K562 (cell line): ENCODE data around the gene PPP2R5A. TPM values are rescaled to one million over a fixed set of nuclear protein-coding genes. Genes with fewer than 3 reads are reported as not detected.

ENCODE experiments used
- CBFA2T2 ChIP-seq: fragments of 450-650 bp; conservative IDR thresholded peaks from 2 replicates; pipeline ENCODE4 v1.6.1; 2017; ENCODE audit warnings: mild to moderate bottlenecking
- ELK3 ChIP-seq: fragments of 450-650 bp; formaldehyde crosslinking; IDR thresholded peaks from 2 replicates; pipeline ENCODE4 v1.4.0; 2020; ENCODE audit warnings: mild to moderate bottlenecking
- ESRRA ChIP-seq: fragments of 450-650 bp; IDR thresholded peaks from 2 replicates; pipeline ENCODE4 v1.6.1; 2014; ENCODE audit warnings: low read depth, mild to moderate bottlenecking, moderate library complexity, borderline replicate concordance
- IRF2 ChIP-seq: sonication (generic); formaldehyde crosslinking; IDR thresholded peaks from 2 replicates; pipeline ENCODE4 v1.8.1; 2022; ENCODE audit warnings: mild to moderate bottlenecking, missing genetic modification reagents
- MAX ChIP-seq: sonication (generic); formaldehyde crosslinking; IDR thresholded peaks from 2 replicates; pipeline ENCODE4 v1.9.0; 2022; ENCODE audit warnings: mild to moderate bottlenecking, missing genetic modification reagents
- NCOA6 ChIP-seq: fragments of 450-650 bp; IDR thresholded peaks from 2 replicates; pipeline ENCODE4 v1.6.1; 2017; ENCODE audit warnings: mild to moderate bottlenecking
- NUFIP1 ChIP-seq: fragments of 450-650 bp; IDR thresholded peaks from 2 replicates; pipeline ENCODE4 v1.6.1; 2018; ENCODE audit not compliant: partially characterized antibody
- PML ChIP-seq: IDR thresholded peaks from 2 replicates; pipeline ENCODE4 v1.6.1; 2012; ENCODE audit warnings: low read length, inconsistent platforms
- RFX5 ChIP-seq: IDR thresholded peaks from 2 replicates; pipeline ENCODE4 v1.6.1; 2011; ENCODE audit warnings: low read depth, mild to moderate bottlenecking, improper control_type of control experiment, low read length
- SIN3B ChIP-seq: fragments of 450-650 bp; IDR thresholded peaks from 2 replicates; pipeline ENCODE4 v1.6.1; 2017; ENCODE audit warnings: low read depth, mild to moderate bottlenecking, moderate library complexity
- SLC30A9 ChIP-seq: fragments of 250-450 bp; sonication (Bioruptor Pico); IDR thresholded peaks from 2 replicates; pipeline ENCODE4 v1.8.0; 2022; ENCODE audit warnings: mild to moderate bottlenecking, moderate library complexity
- SRSF9 ChIP-seq: fragments of 200-400 bp; formaldehyde crosslinking; IDR thresholded peaks from 2 replicates; pipeline ENCODE4 v1.6.1; 2017; ENCODE audit warnings: low read depth, low read length, borderline replicate concordance
- SUPT5H ChIP-seq: fragments of 450-650 bp; IDR thresholded peaks from 2 replicates; pipeline ENCODE4 v1.6.1; 2016
- ZBTB49 ChIP-seq: sonication (generic); formaldehyde crosslinking; IDR thresholded peaks from 2 replicates; pipeline ENCODE4 v1.8.0; 2022; ENCODE audit warnings: missing genetic modification reagents, mild to moderate bottlenecking, borderline replicate concordance
- ZBTB8A ChIP-seq: fragments of 450-650 bp; IDR thresholded peaks from 2 replicates; pipeline ENCODE4 v1.6.1; 2018; ENCODE audit warnings: mild to moderate bottlenecking, moderate library complexity; ENCODE audit not compliant: partially characterized antibody
- ZFPM2 ChIP-seq: fragments of 250-450 bp; sonication (Bioruptor Pico); IDR thresholded peaks from 2 replicates; pipeline ENCODE4 v1.5.1; 2022; ENCODE audit warnings: mild to moderate bottlenecking
- ZNF134 ChIP-seq: fragments of 250-450 bp; sonication (Bioruptor Pico); conservative IDR thresholded peaks from 2 replicates; pipeline ENCODE4 v1.4.0; 2020
- ZNF146 ChIP-seq: IDR thresholded peaks from one replicate; pipeline ENCODE4 v1.6.1; 2018; ENCODE audit warnings: missing compliant biosample characterization; ENCODE audit not compliant: unreplicated experiment
- ZNF197 ChIP-seq: fragments of 200-800 bp; sonication (Bioruptor generic); IDR thresholded peaks from 2 replicates; pipeline ENCODE4 v1.6.1; 2016; ENCODE audit warnings: low read depth, missing genetic modification characterization, missing compliant biosample characterization
- polyA plus RNA-seq, 8 experiments: library from polyadenylated mRNA; depleted of rRNA in 4 of 8; stranded (reverse) in 5 of 8; unstranded in 3 of 8; fragments of >200 nt; fragmentation: Nextera tagmentation in 2 of 8; fragmentation: Illumina TruSeq in 1 of 8; extraction: Ambion mirVana in 2 of 8; extraction: Trizol in 1 of 8; gene quantifications; 2 replicates each; pipeline versions ENCODE4 v1.2.1 to v1.2.3, GENCODE V29; 2011 to 2014; ENCODE audit warnings: inconsistent platforms in 1 of 8, missing spikeins in 1 of 8
- total RNA-seq, 7 experiments: library from RNA; depleted of rRNA in 6 of 7; stranded (reverse); fragments of >200 nt in 6 of 7; fragmentation: Illumina TruSeq in 2 of 7; extraction: Trizol in 2 of 7; gene quantifications; 2 replicates each; pipeline versions ENCODE4 v1.2.1 to v1.2.3, GENCODE V29; 2011 to 2021; ENCODE audit warnings: low replicate concordance in 1 of 7
- TF ChIP-seq, protein P1 (sequence below): sonication (generic); formaldehyde crosslinking; IDR thresholded peaks from 2 replicates; pipeline ENCODE4 v1.8.0; 2022; ENCODE audit warnings: mild to moderate bottlenecking, missing genetic modification reagents
- TF ChIP-seq, protein P2 (sequence below): fragments of 450-650 bp; formaldehyde crosslinking; IDR thresholded peaks from 2 replicates; pipeline ENCODE4 v1.4.0; 2022; ENCODE audit warnings: missing genetic modification characterization

Gene PPP2R5A
- total and polyA plus RNA-seq, 9 of the 15 experiments (the other 6 are each of a cell fraction or from before 2014, with no cell fraction given), result 26.9 to 106 (median 64.3) TPM

- TF ChIP-seq ZBTB8A, result no peak
- TF ChIP-seq NCOA6, result no peak
- peak; percentile 38 for TF ChIP-seq CBFA2T2
- TF ChIP-seq SUPT5H, result peak; percentile 89
- TF ChIP-seq, protein P1, sequence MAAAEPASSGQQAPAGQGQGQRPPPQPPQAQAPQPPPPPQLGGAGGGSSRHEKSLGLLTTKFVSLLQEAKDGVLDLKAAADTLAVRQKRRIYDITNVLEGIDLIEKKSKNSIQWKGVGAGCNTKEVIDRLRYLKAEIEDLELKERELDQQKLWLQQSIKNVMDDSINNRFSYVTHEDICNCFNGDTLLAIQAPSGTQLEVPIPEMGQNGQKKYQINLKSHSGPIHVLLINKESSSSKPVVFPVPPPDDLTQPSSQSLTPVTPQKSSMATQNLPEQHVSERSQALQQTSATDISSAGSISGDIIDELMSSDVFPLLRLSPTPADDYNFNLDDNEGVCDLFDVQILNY (CRISPR knock-in tag), result peak; percentile 45; the same call in 1 of the 2 replicates
- 0 out of 2 replicates have a peak, but pooled peaks have one; percentile 19 for TF ChIP-seq ZNF197 (CRISPR knock-in tag)
- TF ChIP-seq PML, result peak; percentile 60; the same call in 1 of the 2 replicates
- TF ChIP-seq SLC30A9, result no peak
- peak; percentile 39; the same call in 1 of the 2 replicates for TF ChIP-seq RFX5
- peak; percentile 64; the same call in 1 of the 2 replicates for TF ChIP-seq ZFPM2 (CRISPR knock-in tag)
- no peak for TF ChIP-seq SRSF9
- peak; percentile 72; the same call in 1 of the 2 replicates for TF ChIP-seq SIN3B
- TF ChIP-seq MAX (CRISPR knock-in tag), result peak; percentile 64
- TF ChIP-seq IRF2 (CRISPR knock-in tag), result no peak
- no peak for TF ChIP-seq ZBTB49 (CRISPR knock-in tag)
- no peak for TF ChIP-seq ELK3 (CRISPR knock-in tag)
- TF ChIP-seq ESRRA, result peak; percentile 61
- TF ChIP-seq, protein P2, sequence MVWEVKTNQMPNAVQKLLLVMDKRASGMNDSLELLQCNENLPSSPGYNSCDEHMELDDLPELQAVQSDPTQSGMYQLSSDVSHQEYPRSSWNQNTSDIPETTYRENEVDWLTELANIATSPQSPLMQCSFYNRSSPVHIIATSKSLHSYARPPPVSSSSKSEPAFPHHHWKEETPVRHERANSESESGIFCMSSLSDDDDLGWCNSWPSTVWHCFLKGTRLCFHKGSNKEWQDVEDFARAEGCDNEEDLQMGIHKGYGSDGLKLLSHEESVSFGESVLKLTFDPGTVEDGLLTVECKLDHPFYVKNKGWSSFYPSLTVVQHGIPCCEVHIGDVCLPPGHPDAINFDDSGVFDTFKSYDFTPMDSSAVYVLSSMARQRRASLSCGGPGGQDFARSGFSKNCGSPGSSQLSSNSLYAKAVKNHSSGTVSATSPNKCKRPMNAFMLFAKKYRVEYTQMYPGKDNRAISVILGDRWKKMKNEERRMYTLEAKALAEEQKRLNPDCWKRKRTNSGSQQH, result peak; percentile 88
- TF ChIP-seq NUFIP1, result no peak
- no peak for TF ChIP-seq ZNF146 (CRISPR knock-in tag)
- TF ChIP-seq ZNF134 (CRISPR knock-in tag), result no peak
Observed at GRCh38 chr1:212284744-212285684, at the start of gene PPP2R5A (continued).
